Stomach (tissue), 4 donors: Measurements from ENCODE around the gene FOXA2.

ENCODE experiments used
- EP300 ChIP-seq: sonication (generic); formaldehyde crosslinking; IDR thresholded peaks from one replicate; pipeline ENCODE4 v1.6.1; 2017; ENCODE audit warnings: antibody characterized with exemption
- POLR2A ChIP-seq, 4 donors: fragments of 450-650 bp; IDR thresholded peaks; one replicate each; pipeline ENCODE4 v1.6.1; 2016; ENCODE audit warnings: antibody characterized with exemption in 4 of 4, control low read depth in 2 of 4, mild to moderate bottlenecking in 1 of 4, moderate library complexity in 1 of 4

GRCh38 chr20:22568872-22569344, 15.5 kb downstream of the FOXA2 start:
- TF ChIP-seq POLR2A (IDR thresholded peaks at IDR 0.05), result no peak
- TF ChIP-seq EP300, result no peak
